GM12878 (cell line): ENCODE data around the gene HMCES. TPM values are rescaled to one million over a fixed set of nuclear protein-coding genes. Genes with fewer than 3 reads are reported as not detected.

Experiments
- ATAC-seq: fragments of 200-7000 bp; cut with Tn5 transposase; 3 replicates; pipeline ENCODE4 v1.9.1; 2020; ENCODE audit warnings: mild to moderate bottlenecking, moderate library complexity
- BruUV-seq: library from RNA; stranded (reverse); fragments of 400-500 nt; replicated peaks from 2 replicates; lab custom pipeline; 2021; lab: Mats Ljungman, UMichigan
- CTCF ChIA-PET: fragments of 300-600 bp; sonication (Branson Sonifier 250); formaldehyde crosslinking; extraction: SDS; loops from one replicate; lab custom pipeline; 2021; ENCODE audit warnings: inconsistent platforms; lab: Yijun Ruan, JAX
- POLR2A ChIA-PET: fragments of 350-600 bp; formaldehyde crosslinking; extraction: SDS; loops from one replicate; lab custom pipeline; 2021; ENCODE audit warnings: inconsistent platforms; lab: Charles Lee
- RAD21 ChIA-PET: fragments of 300-600 bp; sonication (Branson Sonifier 250); formaldehyde crosslinking; loops from one replicate; lab custom pipeline; 2023; ENCODE audit warnings: antibody characterized with exemption; ENCODE audit not compliant: unreplicated experiment; lab: Charles Lee
- SMC1A ChIA-PET: fragments of 300-600 bp; sonication (Branson Sonifier 250); formaldehyde crosslinking; loops from one replicate; lab custom pipeline; 2023; ENCODE audit not compliant: unreplicated experiment, uncharacterized antibody; lab: Charles Lee
- DNase-seq: peaks from one replicate; pipeline ENCODE4 v3.0.0-alpha.2; 2011; ENCODE audit warnings: low read depth, low spot score
- FAIRE-seq: peaks from 3 replicates; lab custom pipeline; 2011; peaks lifted over from hg19 to GRCh38; lab: Jason Lieb, UNC
- H2AFZ ChIP-seq: 2 replicates; pipeline ENCODE4 v1.6.0; 2011; ENCODE audit warnings: low read depth, low read length, control low read depth; ENCODE audit not compliant: control insufficient read depth
- H3K27ac ChIP-seq: 2 replicates; pipeline ENCODE4 v1.5.1; 2011; ENCODE audit warnings: control low read depth; ENCODE audit not compliant: control insufficient read depth, insufficient read depth
- H3K27me3 ChIP-seq, 2 experiments: replicated peaks in 1 of 2; 2 replicates each; pipeline versions ENCODE4 v1.6.0 to v1.6.1; 2011; ENCODE audit warnings: low read length in 1 of 2; ENCODE audit not compliant: control insufficient read depth in 2 of 2, insufficient read depth in 2 of 2
- H3K36me3 ChIP-seq, 2 experiments: 2 replicates each; pipeline ENCODE4 v1.5.1; 2011; ENCODE audit warnings: low read length in 1 of 2; ENCODE audit not compliant: control insufficient read depth in 2 of 2, insufficient read depth in 2 of 2
- H3K4me1 ChIP-seq: 2 replicates; pipeline ENCODE4 v1.6.1; 2011; ENCODE audit warnings: mild to moderate bottlenecking, low read length, moderate library complexity, mixed read lengths; ENCODE audit not compliant: control insufficient read depth, insufficient read depth
- H3K4me2 ChIP-seq: 2 replicates; pipeline ENCODE4 v1.6.0; 2011; ENCODE audit warnings: control low read depth; ENCODE audit not compliant: control insufficient read depth, insufficient read depth
- H3K4me3 ChIP-seq: fragments of 200-600 bp; sonication (generic); 2 replicates; pipeline ENCODE4 v1.5.1; 2016
- H3K79me2 ChIP-seq: 2 replicates; pipeline ENCODE4 v1.6.0; 2011; ENCODE audit warnings: low read length; ENCODE audit not compliant: control insufficient read depth, insufficient read depth
- H3K9ac ChIP-seq: 2 replicates; pipeline ENCODE4 v1.8.0; 2011; ENCODE audit warnings: low read length, control low read depth, mixed read lengths; ENCODE audit not compliant: control insufficient read depth, insufficient read depth
- H3K9me3 ChIP-seq: replicated peaks from 3 replicates; pipeline ENCODE4 v1.5.1; 2011; ENCODE audit warnings: mild to moderate bottlenecking, low read length; ENCODE audit not compliant: control insufficient read depth, insufficient read depth
- H4K20me1 ChIP-seq: 2 replicates; pipeline ENCODE4 v1.6.0; 2011; ENCODE audit not compliant: control insufficient read depth, insufficient read depth
- CEBPZ ChIP-seq: fragments of 150-350 bp; IDR thresholded peaks from 2 replicates; pipeline ENCODE4 v1.6.1; 2016; ENCODE audit warnings: low read depth, low read length
- RB1 ChIP-seq: fragments of 450-650 bp; formaldehyde crosslinking; IDR thresholded peaks from 2 replicates; pipeline ENCODE4 v1.6.1; 2017; ENCODE audit warnings: mild to moderate bottlenecking, borderline replicate concordance
- SUZ12 ChIP-seq: fragments of 200-600 bp; sonication (generic); IDR thresholded peaks from one replicate; pipeline ENCODE4 v1.6.1; 2018; ENCODE audit warnings: antibody characterized with exemption, mild to moderate bottlenecking; ENCODE audit not compliant: unreplicated experiment
- TBL1XR1 ChIP-seq: IDR thresholded peaks from 2 replicates; pipeline ENCODE4 v1.6.1; 2012; ENCODE audit warnings: low read depth, low read length, improper control_type of control experiment
- WGBS: methylation state at CpG from one replicate; pipeline ENCODE4 v1.1.6; 2016; ENCODE audit warnings: low lambda C conversion rate; ENCODE audit not compliant: insufficient replicate concordance, insufficient coverage; ENCODE audit errors: missing lambda C conversion rate; 5-methylcytosine and 5-hydroxymethylcytosine counted together
- in situ Hi-C: fragments of 300-500 bp; cut with MboI; formaldehyde crosslinking; loops from 9 replicates; pipeline ENCODE4 v1.14.3; 2018; ENCODE audit warnings: mixed read lengths
- intact Hi-C: fragments of 100-400 bp; cut with micrococcal nuclease; formaldehyde crosslinking; loops from one replicate; pipeline ENCODE4 v1.14.2; 2022; ENCODE audit not compliant: unreplicated experiment
- polyA plus RNA-seq, 11 experiments: library from polyadenylated mRNA; depleted of rRNA in 4 of 11; unstranded in 6 of 11; stranded (reverse) in 5 of 11; fragments of >200 nt; fragmentation: Nextera tagmentation in 4 of 11; fragmentation: Illumina TruSeq in 1 of 11; extraction: Ambion mirVana in 4 of 11; extraction: Trizol in 1 of 11; gene quantifications; 1 replicate in 1 of 11; 2 replicates in 10 of 11; pipeline versions ENCODE4 v1.2.1 to v1.2.3, GENCODE V29; 2011 to 2016; ENCODE audit warnings: inconsistent platforms in 2 of 11, missing spikeins in 2 of 11, low read depth in 1 of 11
- total RNA-seq, 4 experiments: library from RNA; depleted of rRNA in 3 of 4; stranded (reverse); fragments of >200 nt in 3 of 4; fragmentation: Illumina TruSeq in 1 of 4; extraction: Trizol in 1 of 4; gene quantifications; 2 replicates each; pipeline versions ENCODE4 v1.2.1 to v1.2.3, GENCODE V29; 2013 to 2021
- TF ChIP-seq, protein P1 (sequence below): fragments of 450-650 bp; IDR thresholded peaks from 2 replicates; pipeline ENCODE4 v1.6.1; 2017; ENCODE audit warnings: mild to moderate bottlenecking, moderate library complexity

HMCES gene
- total and polyA plus RNA-seq, 10 of the 15 experiments (the other 5 are each of a cell fraction or from before 2014, with no cell fraction given) = 12.4 to 49.8 (median 27.0) TPM

DNA sequence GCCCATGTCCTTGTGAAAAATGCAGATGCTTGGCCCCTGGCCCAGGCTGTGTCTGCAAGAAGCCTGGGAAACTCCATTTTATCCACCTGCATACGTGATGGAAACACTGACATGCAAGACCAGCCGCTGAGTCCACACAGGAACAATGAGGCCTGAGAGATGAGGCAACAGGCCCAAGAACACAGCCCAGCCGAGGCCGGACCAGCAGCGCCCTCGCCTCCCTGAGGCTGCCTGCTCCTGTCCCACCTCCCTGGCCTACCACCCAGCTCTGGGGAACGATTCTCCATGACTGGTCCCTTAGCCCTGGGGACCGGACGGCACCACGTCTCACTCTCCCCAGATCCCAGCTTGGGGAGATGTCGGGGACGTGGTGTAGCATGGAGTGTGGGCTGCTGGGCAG, 47.5 kb downstream of the HMCES start:
- H3K27ac ChIP-seq = no peak overlapping the region
- no peak overlapping the region for H2AFZ ChIP-seq
- in situ Hi-C loops = no loop called here
- no peaks in the 10 kb centered on the region for H3K79me2 ChIP-seq
- H3K9ac ChIP-seq = no peak overlapping the region
- 56% methylated on average over 12 of the region's 12 CpGs for WGBS
- H3K4me1 ChIP-seq = peaks cover 4% of the 10 kb centered on the region; the same call in 1 of the 2 replicates
- no peaks in the 10 kb centered on the region for H3K36me3 ChIP-seq
- ChIA-PET RAD21 (no interaction called here), POLR2A (interaction anchor here (2.0 kb wide), 1 partner anchor 10 kb away, joined by 7 read pairs; a partner anchor contains a TSS), CTCF (interaction anchor here (2.0 to 2.1 kb wide), 2 partner anchors 10 to 356 kb away, joined by 5 to 7 read pairs; a partner anchor contains a TSS), SMC1A (interaction anchor here (1.0 kb wide), 1 partner anchor 9 kb away, joined by 4 read pairs; no protein-coding TSS in a partner anchor)
- no peak for TF ChIP-seq SUZ12
- no peak for TF ChIP-seq CEBPZ
- TF ChIP-seq, protein P1, sequence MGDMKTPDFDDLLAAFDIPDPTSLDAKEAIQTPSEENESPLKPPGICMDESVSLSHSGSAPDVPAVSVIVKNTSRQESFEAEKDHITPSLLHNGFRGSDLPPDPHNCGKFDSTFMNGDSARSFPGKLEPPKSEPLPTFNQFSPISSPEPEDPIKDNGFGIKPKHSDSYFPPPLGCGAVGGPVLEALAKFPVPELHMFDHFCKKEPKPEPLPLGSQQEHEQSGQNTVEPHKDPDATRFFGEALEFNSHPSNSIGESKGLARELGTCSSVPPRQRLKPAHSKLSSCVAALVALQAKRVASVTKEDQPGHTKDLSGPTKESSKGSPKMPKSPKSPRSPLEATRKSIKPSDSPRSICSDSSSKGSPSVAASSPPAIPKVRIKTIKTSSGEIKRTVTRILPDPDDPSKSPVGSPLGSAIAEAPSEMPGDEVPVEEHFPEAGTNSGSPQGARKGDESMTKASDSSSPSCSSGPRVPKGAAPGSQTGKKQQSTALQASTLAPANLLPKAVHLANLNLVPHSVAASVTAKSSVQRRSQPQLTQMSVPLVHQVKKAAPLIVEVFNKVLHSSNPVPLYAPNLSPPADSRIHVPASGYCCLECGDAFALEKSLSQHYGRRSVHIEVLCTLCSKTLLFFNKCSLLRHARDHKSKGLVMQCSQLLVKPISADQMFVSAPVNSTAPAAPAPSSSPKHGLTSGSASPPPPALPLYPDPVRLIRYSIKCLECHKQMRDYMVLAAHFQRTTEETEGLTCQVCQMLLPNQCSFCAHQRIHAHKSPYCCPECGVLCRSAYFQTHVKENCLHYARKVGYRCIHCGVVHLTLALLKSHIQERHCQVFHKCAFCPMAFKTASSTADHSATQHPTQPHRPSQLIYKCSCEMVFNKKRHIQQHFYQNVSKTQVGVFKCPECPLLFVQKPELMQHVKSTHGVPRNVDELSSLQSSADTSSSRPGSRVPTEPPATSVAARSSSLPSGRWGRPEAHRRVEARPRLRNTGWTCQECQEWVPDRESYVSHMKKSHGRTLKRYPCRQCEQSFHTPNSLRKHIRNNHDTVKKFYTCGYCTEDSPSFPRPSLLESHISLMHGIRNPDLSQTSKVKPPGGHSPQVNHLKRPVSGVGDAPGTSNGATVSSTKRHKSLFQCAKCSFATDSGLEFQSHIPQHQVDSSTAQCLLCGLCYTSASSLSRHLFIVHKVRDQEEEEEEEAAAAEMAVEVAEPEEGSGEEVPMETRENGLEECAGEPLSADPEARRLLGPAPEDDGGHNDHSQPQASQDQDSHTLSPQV = no peak
- no peak for TF ChIP-seq RB1
- no peak for TF ChIP-seq TBL1XR1
- DNase-seq (no peak), FAIRE-seq (no peak), ATAC-seq (no peak)
- H3K9me3 ChIP-seq = no peaks in the 10 kb centered on the region
- no TSS peak for BruUV-seq
- intact Hi-C loops = no loop called here
- H3K4me2 ChIP-seq = no peak overlapping the region
- H3K27me3 ChIP-seq = peaks cover 0 to 5% of the 10 kb centered on the region in 2 experiments; a peak in 2 of 4 replicates
- no peaks in the 10 kb centered on the region for H4K20me1 ChIP-seq
- no peak overlapping the region for H3K4me3 ChIP-seq
